NCI-H2029 treated with DMSO at 0.1 percent for 48 hours (cell line): ENCODE results near the gene TP63.

ENCODE experiments used
- DNase-seq: peaks from one replicate; lab custom pipeline; 2025; lab: John Stamatoyannopoulos, UW

Gene TP63

GRCh38 chr3:189684317-189684716 is 53.1 kb downstream of the TP63 start:
- DNase-seq, result no peak

GRCh38 chr3:189685291-189685690 is 54.1 kb downstream of the TP63 start:
- DNase-seq, result no peak

DNA sequence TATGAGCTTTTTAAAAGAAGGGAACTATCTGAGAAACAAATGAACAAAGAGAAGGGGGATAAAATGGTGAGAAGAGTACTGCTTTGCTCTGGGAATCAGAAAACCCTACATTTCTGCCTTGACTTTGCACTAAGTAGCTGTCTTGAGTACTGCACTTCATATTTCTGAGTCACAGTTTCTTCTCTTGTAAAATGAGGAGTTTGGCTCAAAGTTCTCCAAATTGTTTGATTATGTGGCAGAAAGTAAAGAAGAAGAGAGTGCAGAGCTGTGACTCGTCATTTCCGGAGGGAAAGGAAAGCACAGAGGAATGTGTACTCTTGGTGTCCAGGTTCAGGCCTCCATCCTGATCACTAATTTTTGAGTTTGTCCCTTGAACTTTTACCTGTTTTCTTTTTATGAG is 54.7 kb downstream of the TP63 start:
- DNase-seq, result no peak

DNA sequence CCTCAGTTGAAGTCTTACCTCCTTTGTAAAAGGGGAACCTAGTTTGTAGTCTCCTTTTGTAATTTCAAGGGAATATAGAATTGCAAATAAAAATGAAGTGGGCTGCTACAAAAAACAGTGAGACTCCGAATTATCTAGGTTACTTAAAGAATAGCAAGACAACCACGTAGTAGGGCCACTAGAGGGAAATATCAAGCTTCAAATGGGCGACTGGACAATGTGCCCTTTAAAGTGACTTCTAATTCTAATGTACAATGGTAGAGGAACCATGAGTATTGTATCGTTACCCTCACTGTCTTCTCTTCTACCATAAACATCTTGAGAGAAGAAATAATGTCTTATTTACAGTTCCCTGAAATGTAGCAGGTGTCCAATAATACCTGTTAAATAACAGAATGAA is 56.3 kb downstream of the TP63 start:
- DNase-seq, result no peak

DNA sequence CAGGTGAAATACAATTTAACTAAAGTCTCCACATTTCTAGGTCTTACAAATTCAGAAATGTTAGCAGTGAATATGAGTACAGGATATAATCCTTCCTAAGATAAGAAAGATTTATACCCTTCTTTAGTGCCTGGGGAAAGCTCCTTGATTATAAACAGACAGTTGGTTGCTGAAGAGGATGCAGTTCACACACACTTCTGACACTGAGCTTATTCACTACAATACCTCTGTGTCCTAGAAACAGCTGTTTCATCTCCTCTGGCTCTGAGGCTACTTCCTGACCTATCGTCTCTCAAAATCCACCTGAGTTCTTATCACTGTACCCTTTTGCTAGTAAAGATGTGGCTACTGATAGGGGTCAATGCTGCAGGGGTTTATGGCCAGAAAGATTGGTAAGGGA is 57.1 kb downstream of the TP63 start:
- DNase-seq, result no peak

DNA sequence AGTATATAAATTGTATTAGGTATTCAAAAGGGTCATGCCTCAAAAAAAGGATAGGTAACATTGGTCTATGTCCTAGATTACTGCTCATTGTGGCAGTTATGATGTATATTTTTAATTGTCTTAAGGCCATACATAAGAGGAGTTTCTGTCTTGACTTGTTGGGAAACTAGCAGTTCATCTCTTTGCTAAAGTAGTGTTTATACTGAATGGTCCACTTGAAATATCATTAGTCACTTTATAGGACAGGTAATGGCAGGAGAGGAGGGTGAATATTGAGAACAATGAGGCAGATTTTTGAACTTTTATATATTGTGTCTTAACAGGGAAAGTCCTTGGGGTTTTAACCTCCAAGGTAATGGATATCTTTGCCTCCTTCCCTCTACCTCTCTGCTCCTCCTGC is 58.4 kb downstream of the TP63 start:
- DNase-seq, result no peak

DNA sequence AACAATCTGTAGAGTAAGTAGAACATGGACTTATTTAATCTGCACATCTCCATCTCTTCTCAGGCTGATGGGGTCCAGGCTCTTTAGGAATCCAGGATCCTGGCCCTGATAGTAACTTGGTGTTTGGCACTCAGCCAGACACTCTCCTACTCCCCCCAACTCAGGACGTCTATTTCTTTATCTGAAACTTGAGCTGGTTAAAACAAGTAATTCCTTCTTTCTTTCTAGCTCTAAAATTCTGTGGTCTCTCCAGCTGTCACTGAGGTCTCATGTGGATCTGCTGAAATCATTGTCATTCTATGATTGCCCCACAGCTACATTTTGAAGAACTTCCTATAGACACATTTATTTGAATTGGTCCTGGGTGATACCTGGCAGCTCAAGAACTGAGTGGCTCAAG is 59.0 kb downstream of the TP63 start:
- DNase-seq, result no peak

GRCh38 chr3:189690672-189691071 is 59.5 kb downstream of the TP63 start:
- DNase-seq, result no peak

- no peak for DNase-seq
These were observed 64.2 kb downstream of the TP63 start for GRCh38 chr3:189695400-189695799.

DNA sequence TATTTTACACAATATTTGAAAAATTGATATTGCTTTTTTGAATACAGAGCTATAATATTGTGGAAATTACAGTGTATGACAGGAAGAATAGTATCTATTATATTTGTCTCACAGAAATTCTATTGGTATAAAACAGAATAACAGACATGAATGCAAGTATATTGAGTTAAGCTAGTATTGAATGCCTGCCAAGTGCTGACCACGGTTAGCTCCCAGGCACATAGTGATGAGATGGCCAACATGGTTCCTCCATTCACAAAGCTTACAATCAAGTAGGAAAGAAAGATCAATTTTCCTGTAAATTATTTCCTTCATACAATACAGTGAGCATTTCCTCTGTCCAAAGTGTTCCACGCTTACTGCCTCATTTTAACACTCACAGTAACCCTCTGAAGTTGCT is 67.6 kb downstream of the TP63 start:
- no peak for DNase-seq

DNA sequence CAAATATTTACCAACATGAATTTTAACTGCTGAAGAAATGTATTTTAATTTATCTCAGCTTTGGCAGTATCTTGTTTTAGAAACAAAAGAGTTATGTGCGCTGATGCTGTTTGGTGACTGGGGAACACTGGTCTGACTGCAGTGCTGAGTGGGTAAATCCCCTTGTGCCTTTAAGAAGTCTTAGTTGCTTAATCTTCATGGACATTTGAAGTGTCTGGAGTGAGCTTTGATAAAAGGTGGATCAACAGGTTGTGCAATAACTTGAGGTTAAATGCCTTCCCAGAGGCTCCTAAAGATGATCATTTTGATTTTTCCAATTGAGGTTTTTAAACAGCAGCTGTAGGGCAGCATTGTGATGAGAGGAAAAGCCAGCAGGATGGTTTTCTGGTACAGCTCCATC is 68.7 kb downstream of the TP63 start:
- no peak for DNase-seq

- no peak for DNase-seq
These were observed 71.0 kb downstream of the TP63 start for GRCh38 chr3:189702066-189702646.

DNA sequence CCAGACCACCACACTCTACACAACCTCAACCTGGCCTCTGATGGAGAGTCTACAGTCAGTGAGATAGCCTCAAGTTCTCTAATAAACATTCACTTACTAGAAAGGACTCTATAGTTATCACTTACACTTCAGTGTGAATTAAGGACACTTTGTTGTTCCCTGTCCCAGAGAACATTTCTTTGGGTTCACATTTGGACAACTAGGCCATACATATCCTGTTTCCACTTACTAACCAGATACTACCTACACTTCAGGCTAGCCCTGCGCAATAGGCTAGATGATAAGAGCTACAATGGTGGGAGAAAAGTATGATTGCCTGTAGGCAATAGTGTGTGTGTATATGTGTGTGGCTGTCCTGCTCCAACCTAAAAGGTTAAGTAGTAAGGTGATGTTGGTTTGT is 72.7 kb downstream of the TP63 start:
- no peak for DNase-seq

- DNase-seq, result no peak
These were observed 77.2 kb downstream of the TP63 start for GRCh38 chr3:189708375-189708774.

- DNase-seq, result no peak
These were observed 79.6 kb downstream of the TP63 start for GRCh38 chr3:189710620-189711402.

DNA sequence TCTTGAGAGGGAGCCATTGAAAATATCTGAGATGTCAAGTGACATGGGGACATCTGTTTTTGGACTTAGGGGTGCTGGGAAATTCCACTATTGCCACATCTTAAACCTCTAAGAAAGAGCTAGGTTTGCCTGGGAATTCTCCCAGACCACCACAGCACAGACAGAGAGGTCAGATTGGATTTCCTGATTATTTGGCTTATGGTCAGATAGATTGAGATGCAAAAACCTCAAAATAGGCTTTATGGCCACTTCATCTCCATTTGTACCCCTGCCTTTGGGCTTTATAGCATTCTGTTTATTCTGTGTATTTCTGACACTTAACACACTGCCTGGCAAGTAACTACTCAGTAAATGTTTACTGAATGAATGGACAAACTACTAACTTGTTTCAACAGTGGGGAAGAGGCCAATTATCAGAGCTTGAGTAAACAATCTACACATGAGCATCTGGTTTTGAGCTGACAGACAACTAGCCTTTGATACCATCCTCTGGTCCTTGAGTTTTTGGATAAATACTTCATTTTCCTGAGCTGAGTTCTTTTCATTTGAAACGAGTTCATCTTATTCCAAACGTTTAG is 81.8 kb downstream of the TP63 start:
- peak; percentile 43 for DNase-seq

DNA sequence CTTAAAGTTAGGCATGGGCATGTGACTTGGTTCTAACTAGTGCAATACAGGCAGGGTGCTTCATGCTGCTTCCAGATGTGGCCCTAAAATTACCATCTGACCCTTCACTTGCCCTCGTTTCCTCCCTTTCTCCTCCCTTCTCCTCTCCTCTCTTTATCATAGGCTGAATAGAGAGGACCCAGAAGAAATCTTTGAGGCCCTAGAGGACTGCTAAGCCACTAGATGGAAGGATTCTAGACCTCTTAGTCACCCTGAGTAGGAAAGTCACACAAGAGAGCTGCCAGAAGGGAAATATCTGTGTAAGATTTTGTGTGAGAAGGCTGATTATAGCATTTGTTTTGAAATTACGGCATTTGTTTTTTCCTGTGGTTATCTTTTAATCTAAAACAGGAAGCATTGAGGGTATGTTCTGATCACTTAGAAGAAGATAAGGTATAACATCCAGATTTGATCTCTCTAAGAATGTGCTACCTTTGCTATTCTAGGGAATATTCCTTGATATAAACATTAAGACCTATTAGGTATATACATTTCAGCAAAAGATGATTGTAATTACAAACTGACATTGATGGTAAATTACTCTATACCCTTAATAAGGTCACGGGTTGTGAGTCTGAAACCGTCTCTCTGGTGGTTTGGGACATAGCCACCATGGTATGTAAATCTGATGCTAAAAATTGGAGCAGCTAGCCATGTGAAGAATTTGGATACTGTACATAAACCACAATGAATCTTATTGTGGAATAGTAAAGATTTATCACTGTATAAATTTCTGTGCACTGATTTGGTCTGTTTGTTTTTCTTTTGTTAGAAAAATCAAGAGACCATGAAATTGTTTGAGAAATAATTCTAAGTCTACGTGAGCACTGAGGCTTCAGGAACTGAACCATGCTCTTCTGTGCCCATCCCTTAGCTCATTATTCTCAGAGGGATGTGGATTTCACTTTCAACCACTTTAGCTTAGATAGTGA is 84.1 kb downstream of the TP63 start:
- DNase-seq, result no peak

DNA sequence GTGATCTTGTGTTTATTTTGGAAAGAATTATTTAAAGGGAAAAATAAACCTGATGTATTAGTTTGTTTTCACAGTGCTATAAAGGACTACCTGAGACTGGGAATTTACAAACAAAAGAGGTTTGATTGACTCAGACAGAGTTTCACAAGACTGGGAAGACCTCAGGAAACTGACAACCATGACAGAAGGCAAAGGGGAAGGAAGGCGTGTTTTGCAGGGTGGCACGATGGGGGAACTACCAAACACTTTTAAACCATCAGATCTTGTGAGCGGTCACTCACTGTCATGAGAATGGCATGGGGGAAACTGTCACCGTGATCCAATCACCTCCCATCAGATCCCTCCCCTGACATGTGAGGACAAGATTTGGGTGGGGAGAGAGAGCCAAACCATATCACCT is 87.0 kb downstream of the TP63 start:
- no peak for DNase-seq

DNA sequence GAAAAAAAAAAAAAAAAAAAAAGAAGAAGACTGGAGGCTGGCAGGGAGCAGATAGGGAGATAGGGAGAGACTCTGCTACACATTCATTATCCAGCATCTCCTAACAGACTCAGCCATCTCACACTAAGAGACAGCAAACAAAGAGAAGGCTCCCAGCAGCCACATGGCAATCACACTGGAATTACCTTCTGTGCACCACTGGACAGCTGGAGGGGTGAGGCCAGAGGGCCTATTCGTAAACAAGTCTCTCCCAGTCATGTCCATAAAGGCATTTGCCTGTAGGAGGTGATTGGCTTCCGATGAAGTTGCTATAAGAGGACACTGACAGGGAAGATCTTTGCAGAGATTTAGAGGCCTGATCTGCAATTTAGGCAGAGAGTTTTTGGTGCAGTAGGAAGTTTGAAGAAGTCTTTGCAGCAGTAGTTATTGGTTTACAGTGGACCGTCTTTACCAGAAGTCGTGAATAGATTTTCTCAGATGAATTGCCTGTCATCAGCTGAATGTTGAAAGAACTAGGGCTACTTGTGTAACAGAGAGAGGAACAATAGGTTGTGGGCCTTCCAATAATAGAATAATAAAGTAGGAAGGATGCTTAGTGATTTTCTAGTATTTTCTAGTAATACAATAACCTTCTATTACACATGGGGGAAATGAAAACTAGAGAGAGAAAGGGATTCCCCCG is 89.7 kb downstream of the TP63 start:
- DNase-seq, result no peak

DNA sequence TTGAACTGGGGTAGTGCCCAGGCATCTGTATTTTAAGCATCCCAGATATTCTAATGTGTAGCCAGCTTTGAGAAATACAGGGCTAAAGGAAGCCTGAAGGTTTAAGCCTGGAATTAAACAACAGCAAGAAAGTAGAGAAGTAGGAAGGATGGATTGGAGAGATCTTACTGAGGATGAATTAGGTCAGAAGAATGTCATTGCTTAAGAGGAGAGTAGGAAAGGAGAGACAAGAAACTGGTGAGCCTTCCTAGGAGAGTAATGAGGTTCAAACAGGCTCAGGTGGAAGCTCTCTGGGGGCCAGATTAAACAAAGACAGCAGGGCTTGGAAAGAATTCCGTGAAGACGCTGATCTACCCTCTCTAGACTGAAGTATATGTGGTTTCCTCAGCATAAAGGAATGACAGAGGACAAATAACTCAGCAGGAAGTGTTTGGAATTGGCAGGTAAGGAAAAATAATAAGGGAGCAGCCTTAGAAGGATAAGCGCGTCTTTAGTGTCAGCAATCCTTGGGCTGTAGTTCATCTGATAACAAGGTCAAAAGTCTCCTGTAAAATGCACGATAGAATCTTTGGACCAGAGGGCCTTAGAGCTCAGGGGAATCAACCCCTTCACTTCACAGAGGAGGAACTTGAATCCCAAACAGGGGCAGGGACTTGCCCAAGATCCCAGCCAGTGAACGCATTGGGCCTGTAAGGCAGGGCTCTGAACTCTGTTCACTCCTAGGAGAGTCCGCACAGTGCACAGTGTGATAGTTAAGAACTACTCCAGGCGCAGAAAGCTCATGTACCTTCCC is 90.9 kb downstream of the TP63 start:
- no peak for DNase-seq

- no peak for DNase-seq
These were observed 93.2 kb downstream of the TP63 start for GRCh38 chr3:189724356-189724755.
